ENCODE measurements around the gene CDH13. TPM values are rescaled to one million over a fixed set of nuclear protein-coding genes. Genes with fewer than 3 reads are reported as not detected.

The CDH13 gene
- total and polyA plus RNA-seq, 8 donors: 0.12 to 21.4 (median 1.7) TPM; not detected in 1

GRCh38 chr16:83125999-83126568, 499.3 kb downstream of the CDH13 start:
- 83 to 91% (median 87%) methylated on average over 6 of the region's 6 CpGs for WGBS, 5 donors

GRCh38 chr16:83128041-83128440, 501.3 kb downstream of the CDH13 start:
- Histone ChIP-seq H3K4me3 (no peak overlapping the region), H3K36me3 (no peaks in the 10 kb centered on the region), H3K4me1 (no peaks in the 10 kb centered on the region), H3K27me3 (peaks cover 0 to 5% (median 0%) of the 10 kb centered on the region in 3 donors), H3K9me3 (peaks cover 3 to 18% (median 10%) of the 10 kb centered on the region in 4 donors), H3K27ac (no peak overlapping the region)
- intact Hi-C loops (cut with DNase I; ENCODE audit: low total_unique reads): no loop called here
- DNase-seq: no peak
- TF ChIP-seq POLR2AphosphoS5 (IDR thresholded peaks at IDR 0.05) (no peak), CTCF (IDR thresholded peaks at IDR 0.05) (no peak), EP300 (IDR thresholded peaks at IDR 0.05) (no peak), POLR2A (IDR thresholded peaks at IDR 0.05) (no peak)
- 81 to 88% (median 86%) methylated on average over 6 of the region's 6 CpGs for WGBS, 5 donors

More at GRCh38 chr16:83125999-83126568, 499.3 kb downstream of the CDH13 start:
- intact Hi-C loops (cut with DNase I; ENCODE audit: low total_unique reads): no loop called here
- no peak overlapping the region for H3K27ac ChIP-seq
- no peaks in the 10 kb centered on the region for H3K36me3 ChIP-seq
- H3K4me1 ChIP-seq: no peaks in the 10 kb centered on the region
- no peak overlapping the region for H3K4me3 ChIP-seq
- DNase-seq: no peak
- H3K27me3 ChIP-seq: peaks cover 0 to 5% (median 0%) of the 10 kb centered on the region in 3 donors
- TF ChIP-seq CTCF (IDR thresholded peaks at IDR 0.05): no peak
- no peak for TF ChIP-seq POLR2AphosphoS5 (IDR thresholded peaks at IDR 0.05)
- TF ChIP-seq EP300 (IDR thresholded peaks at IDR 0.05): no peak
- TF ChIP-seq POLR2A (IDR thresholded peaks at IDR 0.05): no peak
- H3K9me3 ChIP-seq: peaks cover 3 to 18% (median 10%) of the 10 kb centered on the region in 4 donors

GRCh38 chr16:83130039-83130438, 503.3 kb downstream of the CDH13 start:
- H3K9me3 ChIP-seq: peaks cover 3 to 18% (median 10%) of the 10 kb centered on the region in 4 donors
- H3K27ac ChIP-seq: no peak overlapping the region
- 51 to 72% (median 63%) methylated on average over 3 of the region's 3 CpGs for WGBS, 5 donors
- TF ChIP-seq EP300 (IDR thresholded peaks at IDR 0.05) (no peak), POLR2AphosphoS5 (IDR thresholded peaks at IDR 0.05) (no peak), POLR2A (IDR thresholded peaks at IDR 0.05) (no peak), CTCF (IDR thresholded peaks at IDR 0.05) (no peak)
- H3K4me3 ChIP-seq: no peak overlapping the region
- H3K4me1 ChIP-seq: no peaks in the 10 kb centered on the region
- peaks cover 0 to 5% (median 0%) of the 10 kb centered on the region in 3 donors for H3K27me3 ChIP-seq
- H3K36me3 ChIP-seq: no peaks in the 10 kb centered on the region
- no peak for DNase-seq
- intact Hi-C loops (cut with DNase I; ENCODE audit: low total_unique reads): no loop called here

- Histone ChIP-seq H3K36me3 (no peaks in the 10 kb centered on the region), H3K4me3 (no peak overlapping the region), H3K9me3 (no peaks in the 10 kb centered on the region), H3K27ac (no peak overlapping the region), H3K27me3 (no peaks in the 10 kb centered on the region), H3K4me1 (peaks cover 0 to 13% (median 10%) of the 10 kb centered on the region in 4 donors)
- intact Hi-C loops (cut with DNase I; ENCODE audit: low total_unique reads): no loop called here
- 75 to 86% (median 80%) methylated on average over 4 of the region's 4 CpGs for WGBS, 5 donors
- DNase-seq: no peak
- TF ChIP-seq POLR2AphosphoS5 (IDR thresholded peaks at IDR 0.05) (no peak), CTCF (IDR thresholded peaks at IDR 0.05) (no peak), POLR2A (IDR thresholded peaks at IDR 0.05) (no peak), EP300 (IDR thresholded peaks at IDR 0.05) (no peak)
Observed at GRCh38 chr16:83134638-83135037, 507.9 kb downstream of the CDH13 start.
